Measurements from ENCODE around the gene PSMD10. TPM values are rescaled to one million over a fixed set of nuclear protein-coding genes. Genes with fewer than 3 reads are reported as not detected.

PSMD10 gene
- total RNA-seq, 3 donors from 2014 or later (not counting 1 experiment from before 2014, with no cell fraction given) = 15.9 to 21.4 (median 16.1) TPM

DNA sequence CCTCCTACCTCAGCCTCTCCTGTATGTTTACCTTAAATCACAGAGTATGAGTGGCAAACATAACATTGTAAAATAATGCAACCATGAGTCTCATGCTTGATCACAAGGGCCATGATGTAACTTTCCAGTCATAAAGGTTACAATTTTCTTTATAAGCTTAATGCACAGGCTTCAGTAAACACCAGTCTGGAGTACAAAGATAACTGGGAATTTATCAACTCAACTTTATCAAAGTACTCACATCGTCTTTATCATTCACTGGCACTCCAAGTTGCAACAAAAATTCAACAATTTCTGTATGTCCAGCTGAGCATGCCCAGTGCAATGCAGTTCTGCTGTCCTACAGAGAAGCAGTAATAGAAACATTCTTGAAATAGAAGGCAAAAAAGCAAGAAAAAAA, 2.8 kb downstream of the PSMD10 start:
- intact Hi-C loops (cut with micrococcal nuclease) = no loop called here
- H3K27ac Mint-ChIP-seq = no peak overlapping the region
- ATAC-seq (no peak), DNase-seq (no peak)
- Histone ChIP-seq H3K27me3 (ENCODE audit: control insufficient read depth, insufficient read depth, low read length) (no peaks in the 10 kb centered on the region), H3K9me3 (ENCODE audit: control insufficient read depth, insufficient read depth, low read length) (no peaks in the 10 kb centered on the region), H3K36me3 (ENCODE audit: control insufficient read depth, insufficient read depth, low read length) (peaks cover 12% of the 10 kb centered on the region), H3K27ac (ENCODE audit: low read length) (no peak overlapping the region), H3K4me1 (ENCODE audit: control insufficient read depth, insufficient read depth, low read length) (peaks cover 5% of the 10 kb centered on the region), H3K4me3 (ENCODE audit: low read length) (no peak overlapping the region)
- no peaks in the 10 kb centered on the region for H3K4me1 Mint-ChIP-seq
- no peak overlapping the region for H3K4me3 Mint-ChIP-seq
- no peaks in the 10 kb centered on the region for H3K9me3 Mint-ChIP-seq
- H3K27me3 Mint-ChIP-seq (ENCODE audit: low read depth in 2 of 2) = no peaks in the 10 kb centered on the region
- TF ChIP-seq, protein P1, sequence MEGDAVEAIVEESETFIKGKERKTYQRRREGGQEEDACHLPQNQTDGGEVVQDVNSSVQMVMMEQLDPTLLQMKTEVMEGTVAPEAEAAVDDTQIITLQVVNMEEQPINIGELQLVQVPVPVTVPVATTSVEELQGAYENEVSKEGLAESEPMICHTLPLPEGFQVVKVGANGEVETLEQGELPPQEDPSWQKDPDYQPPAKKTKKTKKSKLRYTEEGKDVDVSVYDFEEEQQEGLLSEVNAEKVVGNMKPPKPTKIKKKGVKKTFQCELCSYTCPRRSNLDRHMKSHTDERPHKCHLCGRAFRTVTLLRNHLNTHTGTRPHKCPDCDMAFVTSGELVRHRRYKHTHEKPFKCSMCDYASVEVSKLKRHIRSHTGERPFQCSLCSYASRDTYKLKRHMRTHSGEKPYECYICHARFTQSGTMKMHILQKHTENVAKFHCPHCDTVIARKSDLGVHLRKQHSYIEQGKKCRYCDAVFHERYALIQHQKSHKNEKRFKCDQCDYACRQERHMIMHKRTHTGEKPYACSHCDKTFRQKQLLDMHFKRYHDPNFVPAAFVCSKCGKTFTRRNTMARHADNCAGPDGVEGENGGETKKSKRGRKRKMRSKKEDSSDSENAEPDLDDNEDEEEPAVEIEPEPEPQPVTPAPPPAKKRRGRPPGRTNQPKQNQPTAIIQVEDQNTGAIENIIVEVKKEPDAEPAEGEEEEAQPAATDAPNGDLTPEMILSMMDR (IDR thresholded peaks at IDR 0.05) = no peak
- WGBS (ENCODE audit: insufficient coverage) = no CpG with 5 or more reads among the region's 1 CpG
- no peaks in the 10 kb centered on the region for H3K36me3 Mint-ChIP-seq

DNA sequence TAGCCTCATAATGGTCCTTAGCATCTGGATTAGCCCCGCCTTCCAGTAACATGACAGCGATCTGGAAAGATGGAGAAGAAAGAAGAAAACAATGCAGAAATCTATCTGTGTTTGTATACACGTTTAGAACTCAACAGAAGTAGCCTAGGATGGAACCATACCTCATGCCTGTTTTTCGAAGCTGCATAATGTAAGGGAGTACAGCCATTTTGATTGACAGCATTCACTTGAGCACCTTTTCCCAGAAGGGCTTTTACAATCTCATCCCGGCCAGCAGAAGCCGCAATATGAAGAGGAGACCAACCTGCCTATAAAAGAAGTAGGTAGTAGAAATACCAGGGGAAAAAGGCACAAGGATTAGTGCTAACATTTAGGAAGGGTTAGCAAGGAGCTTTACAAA, 3.5 kb downstream of the PSMD10 start:
- ATAC-seq (no peak), DNase-seq (no peak)
- Histone ChIP-seq H3K27me3 (ENCODE audit: control insufficient read depth, insufficient read depth, low read length) (no peaks in the 10 kb centered on the region), H3K27ac (ENCODE audit: low read length) (no peak overlapping the region), H3K36me3 (ENCODE audit: control insufficient read depth, insufficient read depth, low read length) (peaks cover 12% of the 10 kb centered on the region), H3K4me3 (ENCODE audit: low read length) (no peak overlapping the region), H3K9me3 (ENCODE audit: control insufficient read depth, insufficient read depth, low read length) (no peaks in the 10 kb centered on the region), H3K4me1 (ENCODE audit: control insufficient read depth, insufficient read depth, low read length) (peaks cover 5% of the 10 kb centered on the region)
- H3K36me3 Mint-ChIP-seq = no peaks in the 10 kb centered on the region
- H3K4me3 Mint-ChIP-seq = no peak overlapping the region
- intact Hi-C loops (cut with micrococcal nuclease) = no loop called here
- H3K27me3 Mint-ChIP-seq (ENCODE audit: low read depth in 2 of 2) = no peaks in the 10 kb centered on the region
- TF ChIP-seq, protein P1 (IDR thresholded peaks at IDR 0.05) = no peak
- 100% methylated on average over 4 of the region's 6 CpGs for WGBS (ENCODE audit: insufficient coverage)
- no peaks in the 10 kb centered on the region for H3K4me1 Mint-ChIP-seq
- no peak overlapping the region for H3K27ac Mint-ChIP-seq
- H3K9me3 Mint-ChIP-seq = no peaks in the 10 kb centered on the region

DNA sequence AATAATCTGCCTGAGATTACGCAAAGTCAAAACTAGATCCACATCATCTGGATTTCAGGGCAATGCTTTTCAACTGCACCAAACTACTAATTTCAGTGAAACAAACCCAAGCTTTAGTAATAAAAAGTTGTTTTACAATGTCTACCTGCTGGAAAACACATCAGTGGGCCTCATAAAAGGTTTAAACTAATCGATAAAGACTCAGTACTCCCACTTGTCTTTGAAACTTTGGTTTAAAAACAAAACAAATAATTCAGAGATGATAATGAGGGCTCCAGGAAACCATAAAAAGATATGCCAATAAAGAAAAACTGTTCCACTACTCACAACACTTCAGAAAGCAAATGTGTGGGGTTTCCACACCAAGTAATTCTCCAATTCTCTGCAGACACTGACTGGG, 10.2 kb downstream of the PSMD10 start:
- no peaks in the 10 kb centered on the region for H3K4me1 Mint-ChIP-seq
- H3K4me3 Mint-ChIP-seq = no peak overlapping the region
- DNase-seq (no peak), ATAC-seq (no peak)
- H3K27me3 ChIP-seq (ENCODE audit: control insufficient read depth, insufficient read depth, low read length) = no peaks in the 10 kb centered on the region
- WGBS (ENCODE audit: insufficient coverage) = no CpG with 5 or more reads among the region's 2 CpGs
- H3K4me1 ChIP-seq (ENCODE audit: control insufficient read depth, insufficient read depth, low read length) = no peaks in the 10 kb centered on the region
- peaks cover 0 to 10% of the 10 kb centered on the region in 2 donors for H3K27me3 Mint-ChIP-seq (ENCODE audit: low read depth in 2 of 2)
- no peaks in the 10 kb centered on the region for H3K9me3 ChIP-seq (ENCODE audit: control insufficient read depth, insufficient read depth, low read length)
- intact Hi-C loops (cut with micrococcal nuclease) = no loop called here
- no peaks in the 10 kb centered on the region for H3K9me3 Mint-ChIP-seq
- no peak overlapping the region for H3K27ac Mint-ChIP-seq
- no peaks in the 10 kb centered on the region for H3K36me3 Mint-ChIP-seq
- H3K36me3 ChIP-seq (ENCODE audit: control insufficient read depth, insufficient read depth, low read length) = peaks cover 8% of the 10 kb centered on the region
- no peak overlapping the region for H3K4me3 ChIP-seq (ENCODE audit: low read length)
- TF ChIP-seq, protein P1 (IDR thresholded peaks at IDR 0.05) = no peak
- H3K27ac ChIP-seq (ENCODE audit: low read length) = no peak overlapping the region

DNA sequence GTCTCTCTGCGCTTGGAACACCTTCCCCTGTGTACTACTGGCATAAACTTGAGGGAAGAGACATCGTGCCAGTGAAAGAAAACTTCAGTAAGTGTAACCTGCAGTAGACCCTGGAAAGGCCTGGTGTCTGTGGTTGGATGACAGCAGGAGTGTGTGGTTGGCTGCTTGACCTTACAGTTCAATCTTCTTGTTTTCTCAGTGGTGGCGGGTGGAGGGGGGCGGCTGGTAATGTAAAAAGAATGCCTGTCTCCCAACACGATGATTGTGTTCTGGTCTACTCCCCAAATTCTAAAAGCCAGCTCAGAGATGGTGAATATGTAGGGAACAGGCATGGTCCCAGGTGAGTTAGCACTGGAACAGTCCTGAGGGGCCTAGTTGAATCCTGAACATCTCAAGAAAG, 18.6 kb downstream of the PSMD10 start:
- DNase-seq = no peak
- Mint-ChIP-seq H3K27ac (no peak overlapping the region), H3K4me1 (no peaks in the 10 kb centered on the region), H3K27me3 (ENCODE audit: low read depth in 2 of 2) (peaks cover 11 to 21% of the 10 kb centered on the region in 2 donors), H3K9me3 (no peaks in the 10 kb centered on the region), H3K4me3 (no peak overlapping the region), H3K36me3 (no peaks in the 10 kb centered on the region)
- Histone ChIP-seq H3K4me3 (ENCODE audit: low read length) (no peak overlapping the region), H3K27me3 (ENCODE audit: control insufficient read depth, insufficient read depth, low read length) (no peaks in the 10 kb centered on the region), H3K27ac (ENCODE audit: low read length) (no peak overlapping the region), H3K4me1 (ENCODE audit: control insufficient read depth, insufficient read depth, low read length) (no peaks in the 10 kb centered on the region), H3K9me3 (ENCODE audit: control insufficient read depth, insufficient read depth, low read length) (no peaks in the 10 kb centered on the region), H3K36me3 (ENCODE audit: control insufficient read depth, insufficient read depth, low read length) (no peaks in the 10 kb centered on the region)
- WGBS (ENCODE audit: insufficient coverage) = 80% methylated on average over 3 of the region's 5 CpGs
- ATAC-seq = no peak
- intact Hi-C loops (cut with micrococcal nuclease) = no loop called here
- TF ChIP-seq, protein P1 (IDR thresholded peaks at IDR 0.05) = no peak
